AG09309 (cell line): Measurements from ENCODE around the gene PCDHGA5.
"Not testable (repeated sequence)": the region's sequence is repeated elsewhere in the genome, so short reads cannot be mapped to it uniquely, and the experiment has no call there.

Experiments
- DNase-seq: peaks from one replicate; pipeline ENCODE4 v3.0.0-alpha.2; 2010; ENCODE audit warnings: low read depth
- H3K4me3 ChIP-seq: 2 replicates; pipeline ENCODE4 v1.5.1; 2011; ENCODE audit warnings: mild to moderate bottlenecking, low read depth, low read length, moderate library complexity; ENCODE audit not compliant: control insufficient read depth
- CTCF ChIP-seq: IDR thresholded peaks from 2 replicates; pipeline ENCODE4 v1.5.1; 2011; ENCODE audit warnings: mild to moderate bottlenecking, low read depth, low read length, inconsistent platforms; ENCODE audit not compliant: insufficient read depth, control insufficient read depth; ENCODE audit errors: missing control alignments

The PCDHGA5 gene

DNA sequence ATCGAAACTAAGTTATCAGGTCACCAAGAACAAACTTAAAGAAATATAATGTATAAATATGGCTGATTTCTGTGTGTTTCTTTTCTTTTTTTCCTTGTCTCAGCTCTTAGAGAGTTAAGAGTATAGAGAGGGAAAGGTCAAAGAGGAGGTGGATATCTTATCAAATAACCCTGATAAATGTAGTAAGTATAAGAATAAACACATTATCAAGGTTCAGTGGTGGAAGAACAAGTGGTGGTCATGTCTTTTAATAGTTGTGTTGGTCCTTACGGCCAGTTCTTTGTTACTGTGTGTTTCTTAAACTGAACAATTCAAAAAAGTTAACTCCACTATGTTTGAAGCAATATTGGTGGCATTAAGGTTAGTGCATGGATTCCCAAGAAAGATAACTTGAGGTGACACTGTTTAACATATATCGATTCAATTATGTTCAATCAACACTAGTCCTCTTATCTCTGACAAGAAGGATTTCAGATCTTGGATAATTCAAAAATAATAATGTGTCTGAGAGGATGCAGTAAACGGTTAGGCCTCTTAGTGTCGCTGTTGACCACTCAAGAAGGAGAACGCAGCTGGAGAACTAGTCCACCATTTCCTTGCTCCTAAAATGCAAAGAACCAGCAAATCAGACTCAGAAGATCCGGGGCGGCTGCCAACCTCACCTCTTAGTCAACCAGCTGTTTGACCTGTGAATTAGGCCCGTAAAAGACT, 20.6 kb upstream of the PCDHGA5 start, which contains the start of gene PCDHGA3:
Gene PCDHGA3 (plus strand): TSS at position 588 of the 711 bp plus-strand sequence. CDS start 205 bp downstream, outside the sequence.
- DNase-seq, result no peak
- peak; percentile 61 for TF ChIP-seq CTCF
- peak within 1 kb of the TSS; percentile 38 for H3K4me3 ChIP-seq

- H3K4me3 ChIP-seq, result peak overlapping the region; percentile 38
- no peak for TF ChIP-seq CTCF
- no peak for DNase-seq
These were observed 20.0 kb upstream of the PCDHGA5 start for GRCh38 chr5:141343953-141344463.

DNA sequence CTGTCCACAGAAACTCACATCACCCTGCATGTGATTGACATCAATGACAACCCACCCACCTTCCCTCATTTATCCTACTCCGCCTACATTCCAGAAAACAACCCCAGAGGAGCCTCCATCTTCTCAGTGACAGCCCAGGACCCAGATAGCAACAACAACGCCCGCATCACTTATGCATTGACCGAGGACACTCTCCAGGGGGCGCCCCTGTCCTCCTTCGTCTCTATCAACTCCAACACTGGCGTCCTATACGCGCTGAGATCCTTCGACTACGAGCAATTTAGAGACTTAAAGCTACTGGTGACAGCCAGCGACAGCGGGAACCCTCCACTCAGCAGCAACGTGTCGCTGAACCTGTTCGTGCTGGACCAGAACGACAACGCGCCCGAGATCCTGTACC, 18.6 kb upstream of the PCDHGA5 start:
- TF ChIP-seq CTCF, result no peak
- DNase-seq, result no peak
- no peak overlapping the region for H3K4me3 ChIP-seq

DNA sequence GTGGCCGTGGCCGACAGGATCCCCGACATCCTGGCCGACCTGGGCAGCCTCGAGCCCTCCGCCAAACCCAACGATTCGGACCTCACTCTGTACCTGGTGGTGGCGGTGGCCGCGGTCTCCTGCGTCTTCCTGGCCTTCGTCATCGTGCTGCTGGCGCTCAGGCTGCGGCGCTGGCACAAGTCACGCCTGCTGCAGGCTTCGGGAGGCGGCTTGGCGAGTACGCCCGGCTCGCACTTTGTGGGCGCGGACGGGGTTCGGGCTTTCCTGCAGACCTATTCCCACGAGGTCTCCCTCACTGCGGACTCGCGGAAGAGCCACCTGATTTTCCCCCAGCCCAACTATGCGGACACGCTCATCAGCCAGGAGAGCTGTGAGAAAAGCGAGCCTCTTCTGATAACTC, 17.9 kb upstream of the PCDHGA5 start:
- DNase-seq, H3K4me3 ChIP-seq: not testable (repeated sequence)

DNA sequence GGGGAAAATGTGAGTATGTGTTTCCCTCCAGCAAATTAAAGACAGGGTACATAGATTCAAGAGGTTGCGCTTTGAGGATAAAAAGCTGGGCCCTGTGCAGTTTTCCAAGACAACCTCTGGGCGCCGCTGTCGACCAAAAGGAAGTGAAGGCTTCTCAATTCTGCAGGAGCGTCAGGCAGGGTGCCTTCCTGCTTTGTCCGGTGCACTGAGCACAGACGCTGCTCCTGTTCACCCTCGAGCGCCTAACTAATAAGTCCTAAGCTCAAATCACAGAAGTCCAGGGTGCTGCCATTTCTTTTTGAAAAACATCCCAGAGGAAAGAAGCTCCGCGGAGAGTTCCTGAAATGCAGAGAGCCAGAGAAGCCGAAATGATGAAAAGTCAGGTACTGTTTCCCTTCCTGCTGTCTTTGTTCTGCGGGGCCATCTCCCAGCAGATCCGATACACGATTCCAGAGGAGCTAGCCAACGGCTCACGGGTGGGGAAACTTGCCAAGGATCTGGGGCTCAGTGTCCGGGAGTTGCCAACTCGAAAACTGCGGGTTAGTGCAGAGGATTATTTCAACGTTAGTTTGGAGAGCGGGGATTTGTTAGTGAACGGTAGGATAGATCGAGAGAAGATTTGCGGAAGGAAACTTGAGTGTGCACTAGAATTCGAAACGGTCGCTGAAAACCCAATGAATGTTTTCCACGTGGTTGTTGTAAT, 13.9 kb upstream of the PCDHGA5 start, which contains the start of gene PCDHGB1:
Gene PCDHGB1 (plus strand): TSS at position 183 of the 703 bp plus-strand sequence. CDS start 162 bp downstream, at position 345.
- peak; percentile 64 for TF ChIP-seq CTCF
- peak within 1 kb of the TSS; percentile 12 for H3K4me3 ChIP-seq
- no peak for DNase-seq

- H3K4me3 ChIP-seq, result no peak overlapping the region
- no peak for DNase-seq
- no peak for TF ChIP-seq CTCF
These were observed 12.4 kb upstream of the PCDHGA5 start for GRCh38 chr5:141351591-141351990.
